RWPE2 (cell line): ENCODE data around the gene PYDC2.
A peak's percentile ranks its signal among the peaks of the same experiment; 100 is the strongest.
"Not testable (repeated sequence)": the region's sequence is repeated elsewhere in the genome, so short reads cannot be mapped to it uniquely, and the experiment has no call there.

Experiments used
- ATAC-seq: fragments of 200-7000 bp; cut with Tn5 transposase; 3 replicates; pipeline ENCODE4 v1.9.1; 2021; ENCODE audit warnings: low read depth
- DNase-seq: peaks from one replicate; pipeline ENCODE4 v3.0.0-alpha.2; 2020; ENCODE audit warnings: low spot score
- H3K27ac ChIP-seq: fragments of 450-650 bp; 2 replicates; pipeline ENCODE4 v1.5.1; 2017; ENCODE audit warnings: mild to moderate bottlenecking; ENCODE audit not compliant: poor library complexity, severe bottlenecking
- H3K27me3 ChIP-seq: fragments of 250-450 bp; sonication (Bioruptor Pico); 2 replicates; pipeline ENCODE4 v1.5.1; 2021; ENCODE audit warnings: mild to moderate bottlenecking, moderate library complexity; ENCODE audit not compliant: insufficient read depth, poor library complexity, severe bottlenecking
- H3K36me3 ChIP-seq: fragments of 250-450 bp; sonication (Bioruptor Pico); 2 replicates; pipeline ENCODE4 v1.5.1; 2020; ENCODE audit warnings: low read depth, mild to moderate bottlenecking, moderate library complexity
- H3K4me1 ChIP-seq: fragments of 250-450 bp; sonication (Bioruptor Pico); 2 replicates; pipeline ENCODE4 v1.5.1; 2021; ENCODE audit warnings: mild to moderate bottlenecking, moderate library complexity; ENCODE audit not compliant: insufficient read depth, poor library complexity, severe bottlenecking
- H3K4me3 ChIP-seq: fragments of 250-450 bp; sonication (Bioruptor Pico); 2 replicates; pipeline ENCODE4 v1.5.1; 2021; ENCODE audit warnings: mild to moderate bottlenecking, moderate library complexity; ENCODE audit not compliant: severe bottlenecking
- H3K9me3 ChIP-seq: fragments of 250-450 bp; sonication (Bioruptor Pico); 2 replicates; pipeline ENCODE4 v1.5.1; 2021; ENCODE audit warnings: mild to moderate bottlenecking, moderate library complexity; ENCODE audit not compliant: severe bottlenecking
- TF ChIP-seq, protein P1 (sequence below): fragments of 450-650 bp; IDR thresholded peaks from one replicate; pipeline ENCODE4 v1.5.1; 2017; ENCODE audit warnings: mild to moderate bottlenecking, moderate library complexity; ENCODE audit not compliant: poor library complexity, severe bottlenecking

The PYDC2 gene

DNA sequence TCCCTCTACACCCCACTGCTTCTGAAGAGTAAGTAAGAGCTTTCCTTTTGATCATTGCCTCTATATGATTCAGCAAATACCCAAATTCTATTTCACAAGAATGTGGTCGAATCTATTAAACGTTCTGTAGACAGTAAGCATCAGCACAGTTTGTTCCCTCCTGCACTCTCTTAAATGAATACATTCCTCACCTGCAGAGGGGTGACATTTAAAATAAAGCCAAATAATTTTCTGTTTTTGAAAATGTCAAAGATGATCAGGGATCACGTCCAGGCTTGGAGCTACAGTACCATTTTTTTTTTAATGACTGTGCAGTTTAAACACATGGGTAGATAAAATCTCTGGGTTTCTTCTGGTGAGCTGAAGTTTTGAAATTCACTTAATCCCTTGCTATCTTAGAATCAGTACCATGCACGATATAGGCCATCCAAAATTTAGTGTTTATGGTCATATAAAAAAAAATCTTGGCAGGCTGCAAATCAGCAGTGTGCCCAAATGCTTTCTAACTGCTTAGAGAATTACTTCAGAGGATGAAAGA lies 12.8 kb downstream of the PYDC2 start:
- ATAC-seq: no peak

DNA sequence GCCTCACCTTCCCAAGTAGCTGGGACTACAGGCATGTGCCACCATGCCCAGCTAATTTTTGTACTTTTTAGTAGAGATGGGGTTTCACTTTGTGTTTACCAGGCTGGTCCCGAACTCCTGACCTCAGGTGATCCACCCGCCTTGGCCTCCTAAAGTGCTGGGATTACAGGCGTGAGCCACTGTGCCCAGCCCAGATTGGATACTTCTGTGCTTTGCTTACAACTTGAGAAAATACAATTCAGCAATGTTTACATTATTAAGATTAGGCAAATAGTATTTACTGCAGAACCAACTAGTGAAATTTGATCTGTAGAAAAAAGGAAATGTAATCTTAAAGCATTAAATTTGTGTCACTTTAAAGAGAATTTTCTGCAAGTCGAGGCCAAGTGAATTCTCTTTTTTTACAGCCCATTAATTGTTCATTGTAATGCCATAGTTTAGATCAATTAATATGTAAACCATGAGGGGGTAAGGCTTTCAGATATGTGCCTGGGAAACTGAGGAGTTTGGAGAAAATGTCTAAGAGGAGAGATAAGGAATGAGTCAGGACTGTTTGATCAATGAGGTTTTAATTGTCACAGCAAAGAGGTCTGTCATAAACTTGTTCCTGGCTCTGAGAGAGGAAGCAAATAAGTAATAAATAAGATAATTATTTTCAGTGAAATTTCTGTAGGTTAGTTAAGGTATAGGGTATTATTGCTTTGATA lies 15.3 kb downstream of the PYDC2 start:
- Histone ChIP-seq H3K36me3 (no peaks in the 10 kb centered on the region), H3K4me3 (no peak overlapping the region), H3K4me1 (no peaks in the 10 kb centered on the region), H3K27me3 (no peaks in the 10 kb centered on the region), H3K27ac (no peak overlapping the region), H3K9me3 (no peaks in the 10 kb centered on the region)
- TF ChIP-seq, protein P1, sequence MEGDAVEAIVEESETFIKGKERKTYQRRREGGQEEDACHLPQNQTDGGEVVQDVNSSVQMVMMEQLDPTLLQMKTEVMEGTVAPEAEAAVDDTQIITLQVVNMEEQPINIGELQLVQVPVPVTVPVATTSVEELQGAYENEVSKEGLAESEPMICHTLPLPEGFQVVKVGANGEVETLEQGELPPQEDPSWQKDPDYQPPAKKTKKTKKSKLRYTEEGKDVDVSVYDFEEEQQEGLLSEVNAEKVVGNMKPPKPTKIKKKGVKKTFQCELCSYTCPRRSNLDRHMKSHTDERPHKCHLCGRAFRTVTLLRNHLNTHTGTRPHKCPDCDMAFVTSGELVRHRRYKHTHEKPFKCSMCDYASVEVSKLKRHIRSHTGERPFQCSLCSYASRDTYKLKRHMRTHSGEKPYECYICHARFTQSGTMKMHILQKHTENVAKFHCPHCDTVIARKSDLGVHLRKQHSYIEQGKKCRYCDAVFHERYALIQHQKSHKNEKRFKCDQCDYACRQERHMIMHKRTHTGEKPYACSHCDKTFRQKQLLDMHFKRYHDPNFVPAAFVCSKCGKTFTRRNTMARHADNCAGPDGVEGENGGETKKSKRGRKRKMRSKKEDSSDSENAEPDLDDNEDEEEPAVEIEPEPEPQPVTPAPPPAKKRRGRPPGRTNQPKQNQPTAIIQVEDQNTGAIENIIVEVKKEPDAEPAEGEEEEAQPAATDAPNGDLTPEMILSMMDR: no peak
- ATAC-seq (no peak), DNase-seq (no peak)

More for the DNA sequence above, 12.8 kb downstream of the PYDC2 start:
- H3K9me3 ChIP-seq: no peaks in the 10 kb centered on the region
- H3K27me3 ChIP-seq: no peaks in the 10 kb centered on the region
- TF ChIP-seq, protein P1: no peak
- H3K36me3 ChIP-seq: no peaks in the 10 kb centered on the region
- no peak for DNase-seq
- H3K4me3 ChIP-seq: no peak overlapping the region
- no peak overlapping the region for H3K27ac ChIP-seq
- no peaks in the 10 kb centered on the region for H3K4me1 ChIP-seq

DNA sequence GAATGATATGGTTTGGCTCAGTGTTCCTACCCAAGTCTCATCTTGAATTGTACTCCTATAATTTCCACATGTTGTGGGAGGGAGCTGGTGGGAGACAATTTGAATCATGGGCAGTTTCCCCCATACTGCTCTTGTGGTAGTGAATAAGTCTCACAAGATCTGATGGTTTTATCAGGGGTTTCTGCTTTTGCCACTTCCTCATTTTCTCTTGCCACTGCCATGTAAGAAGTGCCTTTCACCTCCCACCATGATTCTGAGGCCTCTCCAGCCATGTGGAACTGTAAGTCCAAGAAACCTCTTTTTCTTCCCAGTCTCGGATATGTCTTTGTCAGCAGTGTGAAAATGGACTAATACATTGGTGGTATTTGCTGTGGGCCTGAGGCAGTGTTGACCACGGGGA lies 23.0 kb downstream of the PYDC2 start:
- ATAC-seq, H3K4me3 ChIP-seq: not testable (repeated sequence)

DNA sequence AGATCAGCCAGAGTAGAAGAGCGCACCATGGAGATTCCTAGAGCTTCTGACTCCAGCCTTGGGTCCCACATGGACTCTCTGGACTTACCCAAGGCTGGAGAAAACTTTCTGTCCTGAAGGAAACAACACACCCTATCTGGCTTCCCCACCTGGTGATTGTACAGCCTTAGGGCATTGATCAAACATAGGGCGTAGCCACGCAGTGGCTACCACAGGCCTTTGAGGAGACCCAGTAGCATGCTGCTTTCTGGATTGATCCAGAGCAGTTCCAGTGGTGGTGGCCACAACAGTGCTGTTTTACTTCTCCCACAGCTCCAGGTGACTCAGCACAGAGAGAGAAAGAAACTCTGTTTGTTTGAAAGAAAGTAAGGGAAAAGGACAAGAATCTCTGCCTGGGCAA lies 23.5 kb downstream of the PYDC2 start:
- H3K4me1 ChIP-seq: peaks cover 5% of the 10 kb centered on the region
- H3K4me3 ChIP-seq: no peak overlapping the region
- no peak for DNase-seq
- H3K27me3 ChIP-seq: no peaks in the 10 kb centered on the region
- no peak overlapping the region for H3K27ac ChIP-seq
- H3K36me3 ChIP-seq: no peaks in the 10 kb centered on the region
- H3K9me3 ChIP-seq: no peaks in the 10 kb centered on the region
- ATAC-seq: peak; percentile 95
- TF ChIP-seq, protein P1: no peak

More for the DNA sequence above, 23.0 kb downstream of the PYDC2 start:
- DNase-seq, H3K27me3 ChIP-seq, H3K9me3 ChIP-seq, H3K27ac ChIP-seq, H3K4me1 ChIP-seq, H3K36me3 ChIP-seq: not testable (repeated sequence)

DNA sequence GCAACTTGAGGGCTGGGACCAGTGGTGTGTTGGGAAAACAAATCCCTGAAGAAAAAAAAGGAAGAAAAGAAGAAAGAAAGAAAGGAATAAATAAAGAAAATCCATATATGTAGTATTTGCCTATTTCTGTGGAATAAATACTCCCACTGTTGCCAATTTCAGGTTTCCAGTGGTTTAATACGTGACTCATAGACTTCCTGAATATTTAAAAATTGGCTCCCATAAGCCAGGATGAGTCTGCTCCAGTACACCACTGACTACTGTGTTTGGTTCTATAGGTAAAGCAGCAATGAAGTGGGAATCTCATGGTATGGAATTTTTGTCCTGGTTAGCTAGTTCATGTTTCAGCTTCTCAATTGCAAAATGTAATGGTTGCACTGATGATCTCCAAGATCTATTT lies 31.6 kb downstream of the PYDC2 start:
- Histone ChIP-seq H3K36me3 (no peaks in the 10 kb centered on the region), H3K9me3 (no peaks in the 10 kb centered on the region), H3K4me1 (peaks cover 8% of the 10 kb centered on the region), H3K4me3 (no peak overlapping the region), H3K27me3 (no peaks in the 10 kb centered on the region), H3K27ac (no peak overlapping the region)
- TF ChIP-seq, protein P1: no peak
- no peak for DNase-seq
- peak; percentile 82 for ATAC-seq
